ENCODE results near the gene KIF3C.
A peak's percentile ranks its signal among the peaks of the same experiment; 100 is the strongest.

Gene KIF3C

GRCh38 chr2:25879133-25879730 lies 103.1 kb downstream of the KIF3C start:
- no peak for TF ChIP-seq PKNOX1 (IDR thresholded peaks at IDR 0.05)
- no peak for TF ChIP-seq FOXK2 (IDR thresholded peaks at IDR 0.05)
- TF ChIP-seq NFRKB (IDR thresholded peaks at IDR 0.05), result no peak
- TF ChIP-seq CTBP1 (IDR thresholded peaks at IDR 0.05; ENCODE audit: borderline replicate concordance), result no peak
- TF ChIP-seq TARDBP (IDR thresholded peaks at IDR 0.05), result no peak
- CTCF ChIA-PET, result no interaction called here
- POLR2A ChIA-PET, result interaction anchor here (0.7 to 1.6 kb wide), 17 partner anchors 9 to 296 kb away, joined by 3 to 20 read pairs (median 5); no protein-coding TSS in a partner anchor
- DNase-seq (ENCODE audit: extremely low spot score), result no peak

- TF ChIP-seq ELF4 (IDR thresholded peaks at IDR 0.05), result 0 out of 2 replicates have a peak, but pooled peaks have one; percentile 10
- no peak for TF ChIP-seq TARDBP (IDR thresholded peaks at IDR 0.05)
- peak; percentile 88 for TF ChIP-seq L3MBTL2 (conservative IDR thresholded peaks at IDR 0.05)
- TF ChIP-seq ARNT (IDR thresholded peaks at IDR 0.05), result no peak
- TF ChIP-seq CTBP1 (IDR thresholded peaks at IDR 0.05; ENCODE audit: borderline replicate concordance), result no peak
- DNase-seq (ENCODE audit: extremely low spot score), result peak; percentile 97
- ChIA-PET CTCF (no interaction called here), POLR2A (interaction anchor here (0.6 to 1.6 kb wide), 22 partner anchors 9 to 365 kb away, joined by 3 to 20 read pairs (median 4); no protein-coding TSS in a partner anchor)
Observed at GRCh38 chr2:25878361-25879132, 103.8 kb downstream of the KIF3C start, which contains the start of gene ASXL2. Gene ASXL2, minus strand, starts transcription at chr2:25878487. Its CDS starts 265 bp downstream, at chr2:25878222.

GRCh38 chr2:25877431-25878360 lies 104.6 kb downstream of the KIF3C start:
- ChIA-PET POLR2A (interaction anchor here (0.6 to 1.6 kb wide), 15 partner anchors 10 to 114 kb away, joined by 3 to 20 read pairs (median 5); no protein-coding TSS in a partner anchor), CTCF (interaction anchor here (0.6 kb wide), 1 partner anchor 994 kb away, joined by 3 read pairs; no protein-coding TSS in a partner anchor)
- peak; percentile 65 for DNase-seq (ENCODE audit: extremely low spot score)
- no peak for TF ChIP-seq CTBP1 (IDR thresholded peaks at IDR 0.05; ENCODE audit: borderline replicate concordance)
- TF ChIP-seq SUZ12 (IDR thresholded peaks at IDR 0.05), result no peak
- peak; percentile 87 for TF ChIP-seq ZNF384 (IDR thresholded peaks at IDR 0.05)
- TF ChIP-seq PKNOX1 (IDR thresholded peaks at IDR 0.05), result no peak
- no peak for TF ChIP-seq BHLHE40 (IDR thresholded peaks at IDR 0.05; ENCODE audit: borderline replicate concordance)
- 0 out of 2 replicates have a peak, but pooled peaks have one; percentile 16 for TF ChIP-seq NFRKB (IDR thresholded peaks at IDR 0.05)
- TF ChIP-seq FOXK2 (IDR thresholded peaks at IDR 0.05), result no peak
- TF ChIP-seq FOXA1 (IDR thresholded peaks at IDR 0.05), result no peak

All from HEK293T (cell line).